Measurements from ENCODE around the gene TUBA4B.

TUBA4B gene

GRCh38 chr2:219314804-219315468, 61.9 kb downstream of the TUBA4B start:
- DNase-seq (ENCODE audit: low read depth in 2 of 2) = no peak

Data from stimulated activated CD4-positive, alpha-beta T cell treated with anti-CD3 and anti-CD28 coated beads, Interleukin-15, amount 100 ng/mL, for 48 hours (primary cell).